Right lobe of liver (tissue), 4 donors: Measurements from ENCODE around the gene CAB39.

Experiments
- CTCF ChIP-seq, 4 donors: fragments of 200-600 bp in 3 of 4; fragments of 450-650 bp in 1 of 4; IDR thresholded peaks; one replicate each; pipeline versions ENCODE4 v1.5.1 to v1.8.0; 2016 to 2022; ENCODE audit warnings: antibody characterized with exemption in 4 of 4, mild to moderate bottlenecking in 2 of 4
- POLR2A ChIP-seq: fragments of 450-650 bp; IDR thresholded peaks from one replicate; pipeline ENCODE4 v1.6.1; 2017; ENCODE audit warnings: antibody characterized with exemption, mild to moderate bottlenecking
- donor health status: DM: no; HTN: no; CAD: no.
- donor health status: DM: no; HTN: no; CAD: no.
- donor health status: DM: no; HTN: yes; CAD: no.

- TF ChIP-seq CTCF (IDR thresholded peaks at IDR 0.05): no peak
- TF ChIP-seq POLR2A: no peak
Observed at GRCh38 chr2:230805353-230806017, 92.8 kb downstream of the CAB39 start.
